Measurements from ENCODE around the gene LCE3D. TPM values are rescaled to one million over a fixed set of nuclear protein-coding genes. Genes with fewer than 3 reads are reported as not detected.

The LCE3D gene
- total and polyA plus RNA-seq, 2 donors (not counting 1 experiment from before 2014, with no cell fraction given), result not detected

GRCh38 chr1:152537496-152537895 is 42.8 kb downstream of the LCE3D start:
- TF ChIP-seq EZH2 (IDR thresholded peaks at IDR 0.05; ENCODE audit: low read length, missing control alignments) (no peak), CTCF (conservative IDR thresholded peaks at IDR 0.05 in 1 of 2, IDR thresholded peaks at IDR 0.05 in 1 of 2; ENCODE audit: low read depth in 1 of 2, low read length in 2 of 2) (no peak)

DNA sequence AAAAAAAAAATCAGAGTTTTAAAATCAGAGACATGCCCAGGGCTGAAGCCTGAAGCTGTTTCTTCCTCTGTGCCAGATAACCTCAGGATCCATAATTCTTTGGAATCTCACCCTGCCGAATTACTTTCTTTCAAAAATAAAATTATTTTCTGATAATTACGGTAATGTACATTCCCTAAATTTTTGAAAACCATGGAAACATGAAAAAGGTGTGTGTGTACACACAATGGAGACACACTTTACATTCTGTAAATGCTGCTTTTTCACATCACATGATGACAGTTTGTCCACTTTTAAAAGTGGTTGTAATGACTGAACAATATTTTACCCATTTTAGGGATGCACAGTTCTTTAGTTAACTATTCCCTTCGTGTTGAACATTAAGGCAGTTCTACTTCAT is 44.5 kb downstream of the LCE3D start:
- no peaks in the 10 kb centered on the region for H3K27me3 ChIP-seq (ENCODE audit: control insufficient read depth, insufficient read depth, low read length)
- no peaks in the 10 kb centered on the region for H3K9me3 ChIP-seq (ENCODE audit: control insufficient read depth, insufficient read depth, low read depth, low read length)
- H3K9ac ChIP-seq (ENCODE audit: insufficient read depth, low read length), result no peak overlapping the region
- TF ChIP-seq EZH2 (IDR thresholded peaks at IDR 0.05; ENCODE audit: low read length, missing control alignments) (no peak), CTCF (conservative IDR thresholded peaks at IDR 0.05 in 1 of 2, IDR thresholded peaks at IDR 0.05 in 1 of 2; ENCODE audit: low read depth in 1 of 2, low read length in 2 of 2) (no peak)
- no peak for DNase-seq (ENCODE audit: low read depth in 2 of 2)
- no peak overlapping the region for H2AFZ ChIP-seq (ENCODE audit: low read length)
- no peaks in the 10 kb centered on the region for H3K4me1 ChIP-seq (ENCODE audit: control insufficient read depth, extremely low read depth, insufficient read depth, low read length)
- no peak overlapping the region for H3K4me2 ChIP-seq (ENCODE audit: extremely low read depth, insufficient read depth, low read length)
- H3K4me3 ChIP-seq (replicated peaks in 1 of 4; ENCODE audit: control extremely low read depth in 1 of 4, insufficient read depth in 1 of 4, low read depth in 3 of 4, low read length in 4 of 4), result no peak overlapping the region
- H3K79me2 ChIP-seq (ENCODE audit: control insufficient read depth, insufficient read depth, low read length), result no peaks in the 10 kb centered on the region
- no peaks in the 10 kb centered on the region for H3K36me3 ChIP-seq (ENCODE audit: control insufficient read depth, insufficient read depth, low read length)
- H4K20me1 ChIP-seq (ENCODE audit: control insufficient read depth, extremely low read depth, insufficient read depth, low read length), result no peaks in the 10 kb centered on the region
- no peak overlapping the region for H3K27ac ChIP-seq (ENCODE audit: insufficient read depth, low read length)

More at GRCh38 chr1:152537496-152537895, 42.8 kb downstream of the LCE3D start:
- no peaks in the 10 kb centered on the region for H4K20me1 ChIP-seq (ENCODE audit: control insufficient read depth, extremely low read depth, insufficient read depth, low read length)
- no peak overlapping the region for H3K27ac ChIP-seq (ENCODE audit: insufficient read depth, low read length)
- no peaks in the 10 kb centered on the region for H3K79me2 ChIP-seq (ENCODE audit: control insufficient read depth, insufficient read depth, low read length)
- H3K4me2 ChIP-seq (ENCODE audit: extremely low read depth, insufficient read depth, low read length), result no peak overlapping the region
- no peak for DNase-seq (ENCODE audit: low read depth in 2 of 2)
- no peak overlapping the region for H2AFZ ChIP-seq (ENCODE audit: low read length)
- H3K9ac ChIP-seq (ENCODE audit: insufficient read depth, low read length), result no peak overlapping the region
- no peaks in the 10 kb centered on the region for H3K4me1 ChIP-seq (ENCODE audit: control insufficient read depth, extremely low read depth, insufficient read depth, low read length)
- no peak overlapping the region for H3K4me3 ChIP-seq (replicated peaks in 1 of 4; ENCODE audit: control extremely low read depth in 1 of 4, insufficient read depth in 1 of 4, low read depth in 3 of 4, low read length in 4 of 4)
- H3K36me3 ChIP-seq (ENCODE audit: control insufficient read depth, insufficient read depth, low read length), result no peaks in the 10 kb centered on the region
- no peaks in the 10 kb centered on the region for H3K9me3 ChIP-seq (ENCODE audit: control insufficient read depth, insufficient read depth, low read depth, low read length)
- no peaks in the 10 kb centered on the region for H3K27me3 ChIP-seq (ENCODE audit: control insufficient read depth, insufficient read depth, low read length)

- no peak for TF ChIP-seq EZH2 (IDR thresholded peaks at IDR 0.05; ENCODE audit: low read length, missing control alignments)
- peak; percentile 46 to 71 for TF ChIP-seq CTCF (conservative IDR thresholded peaks at IDR 0.05 in 1 of 2, IDR thresholded peaks at IDR 0.05 in 1 of 2; ENCODE audit: low read depth in 1 of 2, low read length in 2 of 2)
- Histone ChIP-seq H3K9ac (ENCODE audit: insufficient read depth, low read length) (no peak overlapping the region), H4K20me1 (ENCODE audit: control insufficient read depth, extremely low read depth, insufficient read depth, low read length) (no peaks in the 10 kb centered on the region), H3K27ac (ENCODE audit: insufficient read depth, low read length) (no peak overlapping the region), H3K27me3 (ENCODE audit: control insufficient read depth, insufficient read depth, low read length) (no peaks in the 10 kb centered on the region), H3K4me1 (ENCODE audit: control insufficient read depth, extremely low read depth, insufficient read depth, low read length) (no peaks in the 10 kb centered on the region), H2AFZ (ENCODE audit: low read length) (no peak overlapping the region), H3K79me2 (ENCODE audit: control insufficient read depth, insufficient read depth, low read length) (no peaks in the 10 kb centered on the region), H3K36me3 (ENCODE audit: control insufficient read depth, insufficient read depth, low read length) (no peaks in the 10 kb centered on the region), H3K4me2 (ENCODE audit: extremely low read depth, insufficient read depth, low read length) (no peak overlapping the region), H3K9me3 (ENCODE audit: control insufficient read depth, insufficient read depth, low read depth, low read length) (no peaks in the 10 kb centered on the region), H3K4me3 (replicated peaks in 1 of 4; ENCODE audit: control extremely low read depth in 1 of 4, insufficient read depth in 1 of 4, low read depth in 3 of 4, low read length in 4 of 4) (no peak overlapping the region)
- DNase-seq (ENCODE audit: low read depth in 2 of 2), result peak in 1 of 2 donors; percentile 5
These were observed 46.9 kb downstream of the LCE3D start for GRCh38 chr1:152533327-152533938.

Other genes starting within 250 kb of the LCE3D start
- not detected in 2 replicates for gene FLG2, start 220.5 kb downstream of the LCE3D start, total RNA-seq
- gene FLG2, start 220.5 kb downstream of the LCE3D start, polyA plus RNA-seq, result not detected in 2 replicates
- gene CRNN, start 166.3 kb downstream of the LCE3D start, total RNA-seq, result not detected in 2 replicates
- gene CRNN, start 166.3 kb downstream of the LCE3D start, polyA plus RNA-seq, result not detected in 2 replicates
- not detected in 2 replicates for gene LCE5A, start 69.7 kb downstream of the LCE3D start, total RNA-seq
- not detected in 2 replicates for gene LCE5A, start 69.7 kb downstream of the LCE3D start, polyA plus RNA-seq
- not detected in 2 replicates for gene CRCT1, start 66.0 kb downstream of the LCE3D start, total RNA-seq
- not detected in 2 replicates for gene CRCT1, start 66.0 kb downstream of the LCE3D start, polyA plus RNA-seq
- gene LCE3E, start 13.7 kb downstream of the LCE3D start, total RNA-seq, result not detected in 2 replicates
- gene LCE3E, start 13.7 kb downstream of the LCE3D start, polyA plus RNA-seq, result not detected in 2 replicates
- gene LCE3C, start 19.7 kb upstream of the LCE3D start, total RNA-seq, result not detected in 2 replicates
- gene LCE3C, start 19.7 kb upstream of the LCE3D start, polyA plus RNA-seq, result not detected in 2 replicates
- gene LCE3B, start 33.3 kb upstream of the LCE3D start, total RNA-seq, result not detected in 2 replicates
- gene LCE3B, start 33.3 kb upstream of the LCE3D start, polyA plus RNA-seq, result not detected in 2 replicates
- not detected in 2 replicates for gene LCE3A, start 42.6 kb upstream of the LCE3D start, total RNA-seq
- gene LCE3A, start 42.6 kb upstream of the LCE3D start, polyA plus RNA-seq, result not detected in 2 replicates
- not detected in 2 replicates for gene LCE2D, start 82.9 kb upstream of the LCE3D start, total RNA-seq
- gene LCE2D, start 82.9 kb upstream of the LCE3D start, polyA plus RNA-seq, result not detected in 2 replicates
- not detected in 2 replicates for gene LCE2C, start 94.8 kb upstream of the LCE3D start, total RNA-seq
- 0.12 and 1.5 TPM in 2 replicates for gene LCE2C, start 94.8 kb upstream of the LCE3D start, polyA plus RNA-seq
- not detected in 2 replicates for gene LCE2B, start 105.6 kb upstream of the LCE3D start, total RNA-seq
- 0.17 and 0.53 TPM in 2 replicates for gene LCE2B, start 105.6 kb upstream of the LCE3D start, polyA plus RNA-seq
- 0.33 TPM in 1 of 2 replicates, not detected in the other for gene LCE2A, start 117.8 kb upstream of the LCE3D start, total RNA-seq
- 0.91 and 8.1 TPM in 2 replicates for gene LCE2A, start 117.8 kb upstream of the LCE3D start, polyA plus RNA-seq
- not detected in 2 replicates for gene LCE4A, start 127.6 kb upstream of the LCE3D start, total RNA-seq
- not detected in 2 replicates for gene LCE4A, start 127.6 kb upstream of the LCE3D start, polyA plus RNA-seq
- not detected in 2 replicates for gene KPRP, start 177.5 kb upstream of the LCE3D start, total RNA-seq
- 0.33 and 0.63 TPM in 2 replicates for gene KPRP, start 177.5 kb upstream of the LCE3D start, polyA plus RNA-seq
- not detected in 2 replicates for gene LCE1F, start 194.6 kb upstream of the LCE3D start, total RNA-seq
- gene LCE1F, start 194.6 kb upstream of the LCE3D start, polyA plus RNA-seq, result not detected in 2 replicates
- gene LCE1E, start 205.7 kb upstream of the LCE3D start, total RNA-seq, result not detected in 2 replicates
- 0.08 and 0.14 TPM in 2 replicates for gene LCE1E, start 205.7 kb upstream of the LCE3D start, polyA plus RNA-seq
- gene LCE1D, start 216.2 kb upstream of the LCE3D start, total RNA-seq, result not detected in 2 replicates
- not detected in 2 replicates for gene LCE1D, start 216.2 kb upstream of the LCE3D start, polyA plus RNA-seq
- not detected in 2 replicates for gene LCE1C, start 226.1 kb upstream of the LCE3D start, total RNA-seq
- not detected in 2 replicates for gene LCE1C, start 226.1 kb upstream of the LCE3D start, polyA plus RNA-seq
- gene LCE1B, start 231.5 kb upstream of the LCE3D start, total RNA-seq, result not detected in 2 replicates
- gene LCE1B, start 231.5 kb upstream of the LCE3D start, polyA plus RNA-seq, result not detected in 2 replicates
- gene LCE1A, start 247.0 kb upstream of the LCE3D start, total RNA-seq, result not detected in 2 replicates
- gene LCE1A, start 247.0 kb upstream of the LCE3D start, polyA plus RNA-seq, result not detected in 2 replicates

All from fibroblast of lung (primary cell).